ENCODE data around the gene FRY. TPM values are rescaled to one million over a fixed set of nuclear protein-coding genes. Genes with fewer than 3 reads are reported as not detected.

The FRY gene
- total RNA-seq, 4 donors from 2014 or later: 5.8 to 17.4 (median 12.0) TPM

GRCh38 chr13:32300406-32300805 lies 268.8 kb downstream of the FRY start:
- WGBS, 2 donors: 55 to 73% methylated on average over 8 of the region's 8 CpGs

GRCh38 chr13:32300920-32301319 lies 269.3 kb downstream of the FRY start:
- WGBS, 2 donors: 69 to 90% methylated on average over 1 of the region's 1 CpG
- no peak for DNase-seq
- Histone ChIP-seq H3K9me3 (no peaks in the 10 kb centered on the region), H3K27me3 (peaks cover 0 to 7% (median 0%) of the 10 kb centered on the region in 4 donors), H3K36me3 (no peaks in the 10 kb centered on the region), H3K27ac (no peak overlapping the region), H3K4me1 (no peaks in the 10 kb centered on the region), H3K4me3 (no peak overlapping the region)
- TF ChIP-seq POLR2A (IDR thresholded peaks at IDR 0.05) (no peak), CTCF (IDR thresholded peaks at IDR 0.05) (no peak)
- intact Hi-C loops (cut with DNase I): no loop called here

More at GRCh38 chr13:32300406-32300805, 268.8 kb downstream of the FRY start:
- Histone ChIP-seq H3K36me3 (no peaks in the 10 kb centered on the region), H3K4me3 (no peak overlapping the region), H3K27me3 (peaks cover 0 to 7% (median 0%) of the 10 kb centered on the region in 4 donors), H3K4me1 (no peaks in the 10 kb centered on the region), H3K27ac (no peak overlapping the region), H3K9me3 (no peaks in the 10 kb centered on the region)
- TF ChIP-seq CTCF (IDR thresholded peaks at IDR 0.05): no peak
- TF ChIP-seq POLR2A (IDR thresholded peaks at IDR 0.05): no peak
- intact Hi-C loops (cut with DNase I): no loop called here
- DNase-seq: no peak

GRCh38 chr13:32302461-32302860 lies 270.9 kb downstream of the FRY start:
- WGBS, 2 donors: 66 to 68% methylated on average over 2 of the region's 2 CpGs
- intact Hi-C loops (cut with DNase I): no loop called here
- no peak for TF ChIP-seq CTCF (IDR thresholded peaks at IDR 0.05)
- no peak for TF ChIP-seq POLR2A (IDR thresholded peaks at IDR 0.05)

GRCh38 chr13:32305646-32306045 lies 274.1 kb downstream of the FRY start:
- no peak for TF ChIP-seq POLR2A (IDR thresholded peaks at IDR 0.05)
- Histone ChIP-seq H3K36me3 (no peaks in the 10 kb centered on the region), H3K27me3 (peaks cover 0 to 4% (median 0%) of the 10 kb centered on the region in 4 donors), H3K4me1 (peaks cover 0 to 10% (median 0%) of the 10 kb centered on the region in 3 donors), H3K27ac (no peak overlapping the region), H3K9me3 (no peaks in the 10 kb centered on the region), H3K4me3 (no peak overlapping the region)
- intact Hi-C loops (cut with DNase I): no loop called here
- DNase-seq: no peak

More at GRCh38 chr13:32302461-32302860, 270.9 kb downstream of the FRY start:
- Histone ChIP-seq H3K4me3 (no peak overlapping the region), H3K9me3 (no peaks in the 10 kb centered on the region), H3K27me3 (peaks cover 0 to 7% (median 0%) of the 10 kb centered on the region in 4 donors), H3K27ac (no peak overlapping the region), H3K36me3 (no peaks in the 10 kb centered on the region), H3K4me1 (no peaks in the 10 kb centered on the region)
- DNase-seq: no peak

- H3K27me3 ChIP-seq: no peaks in the 10 kb centered on the region
- H3K27ac ChIP-seq: peak overlapping the region in 1 of 4 donors; percentile 30
- no peaks in the 10 kb centered on the region for H3K36me3 ChIP-seq
- TF ChIP-seq POLR2A (IDR thresholded peaks at IDR 0.05): no peak
- TF ChIP-seq CTCF (IDR thresholded peaks at IDR 0.05): no peak
- 26 to 35% methylated on average over 10 of the region's 10 CpGs for WGBS, 2 donors
- H3K9me3 ChIP-seq: no peaks in the 10 kb centered on the region
- intact Hi-C loops (cut with DNase I): loop anchor here (10.0 kb wide), 1 partner anchor 395 kb away; no protein-coding TSS in a partner anchor
- no peak for DNase-seq
- H3K4me1 ChIP-seq: peaks cover 0 to 10% (median 0%) of the 10 kb centered on the region in 3 donors
- peak overlapping the region in 3 of 4 donors; percentile 13 to 52 (median 28) for H3K4me3 ChIP-seq
Measured at GRCh38 chr13:32309312-32310133, 277.9 kb downstream of the FRY start.
